DOHH2 (cell line): ENCODE data around the gene HS3ST6.

Source experiments
- CTCF ChIP-seq: fragments of 200-600 bp; sonication (generic); IDR thresholded peaks from one replicate; pipeline ENCODE4 v1.5.1; 2014; ENCODE audit warnings: antibody characterized with exemption, mild to moderate bottlenecking, low read depth, low read length; ENCODE audit not compliant: poor library complexity, severe bottlenecking
- EZH2phosphoT487 ChIP-seq: fragments of 200-600 bp; sonication (generic); IDR thresholded peaks from 2 replicates; pipeline ENCODE4 v1.6.1; 2017; ENCODE audit warnings: borderline replicate concordance, mild to moderate bottlenecking, antibody characterized with exemption, low read length, moderate library complexity, mixed read lengths

GRCh38 chr16:1919327-1919998, 1.2 kb upstream of the HS3ST6 start:
- TF ChIP-seq CTCF = no peak
- no peak for TF ChIP-seq EZH2phosphoT487
